GM21423 (cell line): Measurements from ENCODE around the gene PCNX3.

Source experiments
- ATAC-seq: cut with Tn5 transposase; IDR thresholded peaks from one replicate; pipeline ENCODE4 v1.9.1; 2021; ENCODE audit warnings: mild to moderate bottlenecking, moderate library complexity; ENCODE audit not compliant: unreplicated experiment

PCNX3 gene

DNA sequence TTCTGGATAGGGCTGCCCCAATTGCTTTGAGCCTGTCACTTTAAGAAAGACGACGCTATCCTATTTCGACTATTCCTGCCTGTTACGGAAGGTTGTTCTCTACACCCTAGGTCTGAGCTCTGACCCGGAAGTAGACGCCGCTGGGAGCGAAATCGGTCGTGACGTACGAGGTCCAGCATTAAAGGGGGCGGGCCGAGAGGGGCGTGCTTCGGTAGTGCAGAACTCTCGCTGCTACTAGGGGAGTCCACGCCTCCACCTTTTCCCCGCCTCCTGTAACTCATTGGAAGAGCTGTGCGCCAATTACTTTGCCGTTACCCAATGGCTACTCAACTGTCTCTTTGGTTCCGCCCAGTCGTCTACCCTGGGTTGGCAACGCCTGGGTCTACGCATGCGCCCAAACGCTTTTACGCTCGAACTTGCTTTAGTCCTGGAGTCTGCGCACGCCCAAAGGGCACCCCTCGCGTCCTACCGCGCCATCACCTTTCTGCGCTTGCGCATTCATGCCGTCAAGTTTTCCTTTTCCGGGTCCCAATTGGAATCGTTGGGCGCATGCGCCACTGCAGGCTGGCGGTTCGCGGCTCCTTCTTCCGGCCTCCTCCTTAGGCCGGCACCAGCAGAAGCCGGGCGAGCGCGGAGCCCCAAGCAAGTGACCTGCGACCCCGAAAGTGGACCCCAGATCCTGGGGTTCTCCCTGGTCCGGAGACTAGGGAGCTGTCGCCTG lies at the start of gene PCNX3:
TSS of gene PCNX3 (plus strand) at position 548 of the 721 bp plus-strand sequence. CDS start 536 bp downstream, outside the sequence.
- peak; percentile 76 for ATAC-seq

DNA sequence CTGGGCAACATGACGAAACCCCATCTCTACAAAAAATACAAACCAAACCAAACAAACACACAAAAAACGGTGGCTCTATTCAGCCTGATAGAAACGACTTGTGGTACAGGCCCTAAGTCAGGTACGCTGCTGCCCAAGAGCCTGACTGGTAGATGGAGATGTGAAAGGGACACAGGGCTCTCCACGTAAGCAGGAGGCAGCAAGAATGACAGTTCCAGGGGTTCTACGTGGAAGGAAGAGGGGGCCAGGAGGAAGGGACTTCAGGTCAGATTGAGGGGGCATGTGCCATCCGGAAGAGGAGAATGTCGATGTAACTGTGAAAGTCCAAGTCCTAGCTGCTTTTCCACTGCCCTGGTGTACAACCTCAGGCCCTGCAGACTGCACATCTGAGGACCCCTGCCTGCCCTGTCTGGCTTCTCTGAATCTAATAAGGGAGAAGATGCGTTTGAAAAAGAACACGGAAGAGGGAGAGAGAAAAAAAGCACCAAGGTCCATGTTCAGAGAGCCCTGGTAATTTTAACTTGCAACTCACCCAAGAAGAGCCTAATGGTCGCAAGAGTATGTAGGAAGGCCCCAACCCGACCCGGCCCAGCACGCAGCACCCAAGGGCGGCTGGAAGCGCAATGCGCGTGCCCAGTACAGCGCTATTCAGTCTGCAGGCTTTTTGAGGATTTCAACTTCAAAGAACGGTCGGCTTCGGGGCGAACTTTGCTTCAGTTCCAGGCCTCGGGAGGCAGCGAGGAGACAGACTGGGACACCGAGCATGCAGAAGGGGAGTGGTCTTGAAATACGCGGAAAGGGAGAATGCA lies 46.2 kb upstream of the PCNX3 start:
- ATAC-seq, result peak; percentile 2

DNA sequence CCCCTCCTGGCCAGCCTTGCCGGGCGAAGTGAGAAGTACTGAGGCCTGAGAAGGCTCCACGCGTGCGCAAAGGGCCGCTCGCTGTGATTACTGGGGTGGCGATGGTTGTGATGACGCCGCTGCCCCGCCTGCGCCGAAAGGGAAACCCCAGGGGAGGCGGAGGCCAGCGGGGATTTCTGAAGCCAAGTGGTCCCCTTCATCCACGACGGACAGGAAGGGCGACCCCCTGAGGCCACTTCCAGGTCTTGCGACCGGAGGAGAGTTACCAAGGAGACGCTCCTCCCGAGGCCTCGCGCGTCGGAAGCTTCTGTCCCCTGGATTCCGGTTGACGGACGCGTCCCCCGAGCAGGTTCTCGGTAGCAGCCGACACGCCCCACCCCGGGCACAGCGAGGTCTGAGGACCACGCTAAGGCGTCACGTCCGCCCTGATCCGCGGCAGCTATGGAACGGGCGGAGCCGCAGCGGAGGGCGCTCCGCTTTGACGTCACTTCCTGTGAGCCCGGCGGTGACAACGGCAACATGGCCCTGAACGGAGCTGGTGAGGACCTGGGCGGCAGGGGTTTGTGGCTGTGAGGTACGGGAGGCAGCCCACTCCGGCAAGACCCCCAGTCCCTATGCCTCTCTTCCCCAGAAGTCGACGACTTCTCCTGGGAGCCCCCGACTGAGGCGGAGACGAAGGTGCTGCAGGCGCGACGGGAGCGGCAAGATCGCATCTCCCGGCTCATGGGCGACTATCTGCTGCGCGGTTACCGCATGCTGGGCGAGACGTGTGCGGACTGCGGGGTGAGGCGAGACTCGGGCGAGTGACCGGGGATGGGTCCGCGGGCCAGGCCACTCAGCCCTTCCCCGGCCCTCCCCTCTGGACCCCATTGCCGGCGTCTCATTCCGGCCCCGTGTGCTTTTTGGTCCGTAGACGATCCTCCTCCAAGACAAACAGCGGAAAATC lies 45.3 kb upstream of the PCNX3 start, which contains the start of gene ZNRD2:
TSS of gene ZNRD2 (plus strand) at position 505 of the 946 bp plus-strand sequence. CDS start at position 520, 15 bp downstream.
- peak; percentile 54 for ATAC-seq

DNA sequence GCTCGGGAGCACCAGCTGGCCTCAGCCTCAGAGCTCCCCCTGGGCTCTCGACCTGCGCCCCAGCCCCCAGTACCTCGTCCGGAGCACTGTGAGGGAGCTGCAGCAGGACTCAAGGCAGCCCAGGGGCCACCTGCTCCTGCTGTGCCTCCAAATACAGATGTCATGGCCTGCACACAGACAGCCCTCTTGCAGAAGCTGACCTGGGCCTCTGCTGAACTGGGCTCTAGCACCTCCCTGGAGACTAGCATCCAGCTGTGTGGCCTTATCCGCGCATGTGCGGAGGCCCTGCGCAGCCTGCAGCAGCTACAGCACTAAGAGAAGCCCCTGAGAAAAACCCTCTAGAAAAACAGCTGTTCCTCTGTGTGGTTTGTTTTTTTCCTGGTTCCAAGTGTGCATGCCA lies 44.2 kb upstream of the PCNX3 start:
- no peak for ATAC-seq

DNA sequence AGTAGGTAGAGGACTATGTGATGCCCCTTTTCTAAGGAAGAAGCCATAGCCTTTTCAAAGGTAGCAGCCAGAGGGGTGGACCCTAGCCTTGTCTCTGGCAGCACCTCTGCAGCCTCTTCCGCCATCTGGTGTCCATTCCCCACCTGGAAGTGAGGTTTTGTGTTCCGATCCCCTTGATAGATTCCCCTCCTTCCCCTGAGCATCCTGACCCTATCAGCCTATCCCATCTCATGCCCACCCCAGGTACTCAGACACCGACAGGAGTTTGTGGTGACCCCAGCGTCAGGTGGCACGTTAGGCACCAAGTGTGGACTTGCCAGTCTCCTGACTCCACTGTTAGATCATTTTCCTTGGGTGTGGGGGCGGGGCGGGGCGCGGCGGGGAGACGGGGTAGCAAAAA lies 43.6 kb upstream of the PCNX3 start:
- no peak for ATAC-seq

DNA sequence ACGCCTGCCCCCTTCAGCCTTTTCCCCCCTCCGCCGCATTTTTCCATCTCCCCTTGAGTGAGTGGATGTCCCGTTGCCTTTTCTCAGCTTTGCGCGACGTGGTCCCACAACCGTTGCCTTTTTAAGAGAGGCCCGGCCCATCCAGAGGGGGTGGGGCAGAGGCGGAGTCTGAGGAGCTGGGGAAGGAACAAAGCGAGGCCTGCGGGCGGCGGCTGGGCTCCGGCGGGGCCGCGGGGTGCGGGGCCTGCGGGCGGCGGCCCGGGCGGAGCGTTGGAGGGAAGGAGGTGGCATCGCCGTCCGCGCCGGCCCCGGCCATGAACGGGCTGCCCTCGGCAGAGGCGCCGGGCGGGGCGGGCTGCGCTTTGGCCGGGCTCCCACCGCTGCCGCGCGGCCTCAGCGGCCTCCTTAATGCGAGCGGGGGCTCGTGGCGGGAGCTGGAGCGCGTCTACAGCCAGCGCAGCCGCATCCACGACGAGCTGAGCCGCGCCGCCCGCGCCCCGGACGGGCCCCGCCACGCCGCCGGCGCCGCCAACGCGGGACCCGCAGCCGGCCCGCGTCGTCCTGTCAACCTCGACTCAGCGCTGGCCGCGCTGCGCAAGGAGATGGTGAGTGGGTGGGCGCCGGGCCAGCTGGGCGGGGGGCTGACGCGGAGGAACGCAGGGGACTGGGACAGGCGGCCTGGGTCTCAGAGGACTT lies 43.1 kb upstream of the PCNX3 start, which contains the start of gene FAM89B:
TSS of gene FAM89B (plus strand) at position 183 of the 696 bp plus-strand sequence. CDS start at position 315, 132 bp downstream.
- ATAC-seq, result no peak

DNA sequence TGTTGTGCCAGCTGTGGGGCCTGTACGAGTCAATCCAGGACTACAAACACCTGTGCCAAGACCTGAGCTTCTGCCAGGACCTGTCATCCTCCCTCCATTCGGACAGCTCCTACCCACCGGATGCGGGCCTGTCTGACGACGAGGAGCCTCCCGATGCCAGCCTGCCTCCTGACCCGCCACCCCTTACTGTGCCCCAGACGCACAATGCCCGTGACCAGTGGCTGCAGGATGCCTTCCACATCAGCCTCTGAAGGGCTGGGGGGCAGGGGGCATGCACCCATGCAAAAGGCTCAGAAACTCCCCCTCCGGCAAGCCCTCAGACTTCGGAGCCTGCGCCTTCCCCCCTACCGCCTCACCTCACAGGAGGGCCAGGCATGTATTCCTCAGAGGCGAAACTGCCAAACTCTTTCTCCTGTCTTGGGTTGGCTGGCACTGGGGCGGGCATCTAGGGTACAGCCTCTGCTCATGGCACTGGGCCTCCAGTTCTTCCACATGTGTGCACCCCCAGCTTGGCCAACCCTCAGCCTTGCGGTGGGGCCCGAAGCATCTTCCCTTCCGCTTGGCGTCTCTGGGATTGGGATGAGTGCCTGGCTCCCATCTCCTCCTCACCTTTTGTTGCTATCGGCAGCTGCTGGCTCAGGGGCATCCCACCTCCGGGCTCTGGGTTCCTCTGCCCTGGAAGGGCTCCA lies 42.0 kb upstream of the PCNX3 start:
- no peak for ATAC-seq

DNA sequence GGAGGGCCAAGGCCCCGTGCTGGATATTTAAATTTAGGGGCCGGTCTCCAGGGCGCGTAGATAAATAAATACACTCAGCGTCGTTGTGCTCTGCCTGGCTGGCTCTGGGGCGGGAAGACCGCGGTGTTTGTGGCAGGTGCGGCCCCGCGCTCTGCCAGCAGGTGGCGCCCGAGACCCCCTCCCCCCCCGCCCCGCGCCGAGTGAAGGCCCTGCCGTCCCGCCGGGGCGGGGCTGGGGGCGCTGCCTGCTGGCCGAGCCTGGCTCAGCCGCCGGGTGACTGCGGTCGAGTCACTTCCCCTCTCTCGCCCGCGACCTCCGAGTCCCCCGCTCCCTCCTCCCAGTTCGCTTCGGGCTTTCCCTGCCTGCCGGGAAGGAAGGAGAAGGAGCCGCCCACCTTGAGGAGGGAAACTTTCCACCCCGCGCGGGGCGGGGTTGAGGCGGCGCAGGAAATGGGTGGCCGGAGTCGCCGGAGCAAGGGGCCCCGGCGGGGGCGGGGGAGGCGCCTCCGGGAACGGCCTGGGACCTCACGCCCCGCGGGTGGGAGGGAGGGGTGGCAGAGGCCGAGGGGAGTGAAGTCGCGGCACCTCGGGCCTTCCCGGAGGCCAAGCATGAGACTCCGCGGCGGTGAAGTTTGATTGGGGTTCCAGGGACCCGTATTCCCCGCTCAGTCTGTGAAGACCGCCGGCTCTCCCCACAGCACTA lies 41.3 kb upstream of the PCNX3 start:
- ATAC-seq, result peak; percentile 27

DNA sequence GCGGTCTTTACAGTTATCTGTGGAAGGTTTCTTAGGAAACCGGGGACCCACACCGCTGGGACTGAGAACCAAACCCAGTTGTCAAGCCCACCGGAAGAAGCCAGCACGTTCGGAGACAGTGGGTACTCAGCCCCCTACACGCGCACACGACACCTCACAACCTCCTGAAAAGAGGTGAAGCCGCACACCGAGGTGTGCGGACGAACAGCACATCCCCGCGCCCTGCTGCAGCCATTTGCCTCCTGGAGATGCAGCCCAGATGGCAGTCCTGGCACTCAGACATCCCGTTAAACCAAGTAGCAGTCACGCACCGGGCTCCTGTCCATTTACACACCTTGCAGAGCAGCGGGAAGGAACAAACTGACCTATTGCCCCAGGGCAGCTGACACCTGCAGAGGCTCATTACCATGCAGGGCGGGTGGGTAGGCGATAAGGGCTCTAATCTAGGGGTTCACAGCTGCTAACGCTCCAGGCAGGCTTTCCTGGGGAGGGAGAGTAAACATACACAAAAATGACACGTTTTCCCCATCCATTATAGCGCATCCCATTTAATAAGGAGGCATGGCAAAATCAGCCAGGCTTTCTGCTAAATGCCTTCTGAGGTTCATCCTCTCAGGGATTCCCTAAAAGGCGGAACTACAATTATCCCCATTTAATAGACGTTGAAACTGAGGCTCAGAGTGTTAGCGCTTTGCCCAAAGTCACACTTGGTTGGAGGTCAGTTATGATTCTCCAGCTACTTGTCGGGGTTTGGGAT lies 40.6 kb upstream of the PCNX3 start:
- ATAC-seq, result no peak

DNA sequence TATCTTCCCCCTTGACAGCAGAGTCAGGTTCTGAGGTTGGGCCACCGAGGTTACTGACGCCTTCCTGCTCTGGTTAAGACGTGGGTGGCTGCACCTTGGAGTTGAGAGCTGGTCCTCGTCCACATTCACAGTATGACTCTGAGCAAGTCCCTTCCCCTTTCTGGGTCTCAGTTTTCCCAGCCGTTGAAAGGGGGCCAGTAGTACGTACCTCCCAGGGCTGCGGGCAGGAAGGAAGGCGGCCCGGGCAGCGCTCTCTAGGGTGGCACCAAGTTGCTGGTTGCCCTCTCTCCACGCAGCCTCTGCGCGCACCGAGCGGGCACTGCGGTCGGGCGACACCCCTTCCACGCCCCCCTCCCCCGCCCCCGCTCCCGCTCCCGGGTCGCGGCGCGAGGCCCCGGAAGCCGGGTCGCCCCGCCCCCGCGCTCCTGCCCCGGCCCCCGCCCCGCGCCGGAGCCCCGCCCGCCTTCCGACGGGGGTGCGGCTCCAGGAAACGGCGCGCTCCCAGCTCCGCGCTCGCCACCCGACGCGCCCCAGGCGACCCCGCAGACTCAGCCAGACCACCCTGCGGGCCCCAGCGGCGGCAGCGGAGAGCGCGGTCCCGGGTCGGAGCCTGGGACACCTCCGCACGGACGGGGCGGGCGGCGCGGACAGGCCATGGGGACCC lies 39.9 kb upstream of the PCNX3 start, which contains the start of gene EHBP1L1:
TSS of gene EHBP1L1 (plus strand) at position 486 of the 664 bp plus-strand sequence. CDS start 250 bp downstream, outside the sequence.
- ATAC-seq, result no peak

DNA sequence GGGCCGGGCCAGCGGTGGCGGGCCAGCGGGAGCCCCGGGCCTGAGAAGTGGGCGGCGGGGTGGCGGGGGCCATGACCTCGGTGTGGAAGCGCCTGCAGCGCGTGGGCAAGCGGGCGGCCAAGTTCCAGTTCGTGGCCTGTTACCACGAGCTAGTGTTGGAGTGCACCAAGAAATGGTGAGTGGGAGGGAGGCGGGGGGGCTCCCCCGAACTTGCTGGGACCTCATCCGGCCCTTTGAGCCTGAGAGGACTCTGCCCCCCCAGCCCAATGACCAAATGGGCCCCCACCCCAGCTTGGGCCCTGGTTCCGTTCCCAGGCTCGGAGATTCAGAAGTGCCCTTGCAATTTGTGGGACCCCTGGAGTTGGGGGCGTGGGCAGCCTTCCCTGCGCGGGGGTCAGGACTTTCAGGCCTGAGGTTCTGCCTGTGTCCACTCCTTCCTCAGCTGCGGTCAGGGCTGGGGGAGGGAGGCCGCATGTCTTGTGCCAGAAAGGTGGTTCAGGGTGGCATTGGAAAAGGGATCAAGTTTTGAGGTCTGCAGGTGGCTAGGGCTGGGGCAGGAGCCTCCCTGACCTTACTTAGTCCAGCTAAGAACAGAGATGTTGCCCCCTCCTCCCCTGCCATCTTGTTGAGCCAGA lies 39.2 kb upstream of the PCNX3 start:
- ATAC-seq, result no peak

DNA sequence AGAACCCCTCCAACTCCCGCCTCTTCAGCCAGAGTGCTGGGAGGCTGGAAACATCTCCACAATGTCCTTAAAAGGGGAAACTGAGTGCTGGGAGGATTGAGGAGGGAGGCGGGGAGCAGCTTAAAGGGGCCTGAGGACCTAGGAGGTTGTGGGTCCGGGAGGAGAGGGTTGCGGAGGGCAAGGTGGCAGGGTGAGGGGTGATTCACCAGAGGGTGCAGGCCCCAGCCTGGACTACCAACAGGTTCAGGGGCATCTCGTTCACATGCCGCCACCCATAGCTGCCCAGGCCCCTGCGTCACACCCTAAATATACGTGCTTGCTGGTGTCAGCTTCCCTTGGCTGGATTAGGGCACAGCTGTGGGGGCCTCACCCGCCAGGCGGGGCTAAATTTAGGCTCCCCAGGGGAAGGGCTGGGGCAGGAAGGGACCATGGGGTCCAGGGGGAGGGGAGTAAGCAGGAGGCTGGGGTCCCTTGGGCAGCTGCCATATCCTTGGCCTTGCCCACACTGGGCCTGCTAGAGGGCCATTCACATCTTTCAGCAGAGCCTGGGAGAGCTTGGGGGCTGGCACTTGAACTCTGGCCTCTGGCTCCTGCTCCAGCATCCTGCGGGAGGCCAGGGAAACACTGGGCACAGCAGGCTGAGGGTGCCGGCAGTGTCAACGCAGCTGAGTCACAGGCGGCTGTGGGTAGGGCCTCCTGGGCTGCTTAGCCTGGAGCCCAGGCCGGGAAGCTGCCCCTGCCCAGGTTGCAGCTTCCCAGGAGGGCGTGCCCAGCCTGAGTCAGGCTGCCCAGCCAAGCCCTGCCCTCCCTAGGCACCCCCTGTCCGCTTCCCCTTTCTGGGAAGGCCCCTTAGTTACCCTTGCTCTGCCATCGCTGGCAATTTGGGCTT lies 38.5 kb upstream of the PCNX3 start:
- ATAC-seq, result no peak

DNA sequence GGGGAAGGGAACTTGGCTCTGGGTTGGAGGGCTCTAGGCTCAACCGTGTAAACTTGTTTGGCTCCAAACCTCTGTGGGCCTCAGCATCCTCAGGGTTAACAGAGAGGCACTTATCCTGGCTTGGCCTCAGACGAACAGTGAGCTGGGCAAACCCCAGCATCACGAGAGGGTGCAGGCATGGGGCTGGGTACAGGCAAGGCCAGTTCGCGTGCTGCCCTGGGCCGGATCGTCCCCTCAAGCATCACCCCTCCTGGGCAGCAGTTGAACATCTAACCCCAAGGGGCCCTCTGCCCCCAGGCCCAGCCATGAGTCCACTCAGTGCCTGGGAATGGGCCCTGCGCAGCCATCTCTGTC lies 37.8 kb upstream of the PCNX3 start:
- no peak for ATAC-seq

DNA sequence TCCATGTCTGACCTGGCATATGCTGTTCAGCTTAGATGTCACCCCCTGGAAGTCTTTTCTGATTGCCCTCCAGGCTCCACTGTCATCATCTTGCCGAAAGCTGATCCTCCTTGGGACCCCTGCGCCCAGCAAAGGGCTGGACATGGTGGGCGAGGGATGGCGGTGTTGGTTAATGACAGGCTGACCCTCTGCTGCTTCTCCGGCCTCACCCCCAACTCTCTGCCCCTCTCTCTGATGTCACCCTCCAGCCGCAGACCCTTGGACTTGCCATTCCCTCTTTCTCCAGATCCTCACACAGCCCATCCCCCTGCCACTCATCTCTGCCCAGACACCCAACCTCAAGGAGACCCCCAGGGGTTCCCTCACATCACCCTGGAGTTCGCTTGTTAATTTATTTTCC lies 37.4 kb upstream of the PCNX3 start:
- ATAC-seq, result no peak

DNA sequence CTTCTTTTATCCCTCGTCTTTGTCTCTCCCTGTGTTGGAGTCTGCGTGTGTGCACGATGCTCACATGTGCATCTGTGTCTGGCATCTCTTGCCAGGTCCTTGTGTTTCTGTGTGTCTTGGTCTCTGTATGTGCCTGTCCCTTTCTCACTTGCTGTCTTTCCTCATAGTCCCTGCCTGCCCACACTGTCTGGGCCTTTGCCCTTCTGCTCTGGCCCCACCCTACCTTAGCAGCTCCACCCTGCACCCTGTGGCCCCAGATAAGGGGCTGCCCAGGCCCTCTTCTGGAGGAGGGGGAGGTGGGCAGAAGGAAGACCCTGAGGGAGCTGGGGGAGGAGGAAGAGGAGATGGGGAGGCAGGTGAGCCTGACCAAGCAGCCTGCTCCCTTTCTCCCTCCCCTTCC lies 36.9 kb upstream of the PCNX3 start:
- no peak for ATAC-seq

DNA sequence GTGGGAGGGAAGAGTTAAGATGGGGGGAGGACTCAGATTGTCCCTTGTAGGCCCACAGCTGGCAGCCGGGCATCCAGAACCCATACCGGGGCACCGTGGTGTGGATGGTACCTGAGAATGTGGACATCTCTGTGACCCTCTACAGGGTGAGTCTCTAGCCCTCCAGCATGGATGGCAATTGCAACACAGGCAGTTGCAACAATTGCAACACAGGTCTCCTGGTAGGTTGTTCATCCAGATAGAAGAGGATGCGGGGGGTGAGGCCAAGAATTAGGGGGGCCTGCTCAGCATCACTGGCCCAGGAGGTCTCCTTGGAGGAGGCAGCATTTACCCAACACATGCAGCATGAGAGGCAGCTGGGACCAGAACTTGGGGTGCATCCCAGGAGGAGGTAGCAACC lies 36.3 kb upstream of the PCNX3 start:
- no peak for ATAC-seq
